Sigmoid colon (tissue), 7 donors: ENCODE measurements around the gene ADORA1. TPM values are rescaled to one million over a fixed set of nuclear protein-coding genes. Genes with fewer than 3 reads are reported as not detected.

Experiments
- DNase-seq: peaks from one replicate; pipeline ENCODE4 v3.0.0-alpha.2; 2019
- H3K27ac ChIP-seq, 4 donors: fragments of 200-600 bp; sonication (generic); one replicate each; pipeline ENCODE4 v1.5.1; 2016 to 2019; ENCODE audit warnings: mild to moderate bottlenecking in 1 of 4
- H3K27me3 ChIP-seq, 3 donors: fragments of 200-600 bp; sonication (generic); one replicate each; pipeline ENCODE4 v1.5.1; 2019; ENCODE audit warnings: mild to moderate bottlenecking in 1 of 3
- H3K36me3 ChIP-seq, 4 donors: fragments of 200-600 bp; sonication (generic); one replicate each; pipeline ENCODE4 v1.5.1; 2016 to 2019
- H3K4me1 ChIP-seq, 4 donors: fragments of 200-600 bp; sonication (generic); one replicate each; pipeline ENCODE4 v1.5.1; 2017 to 2019
- H3K4me3 ChIP-seq, 4 donors: fragments of 200-600 bp; sonication (generic); one replicate each; pipeline ENCODE4 v1.5.1; 2017 to 2019; ENCODE audit warnings: mild to moderate bottlenecking in 2 of 4, moderate library complexity in 1 of 4
- H3K9me3 ChIP-seq, 4 donors: fragments of 200-600 bp in 3 of 4; sonication (generic) in 3 of 4; one replicate each; pipeline versions ENCODE4 v1.5.1 to v1.6.1; 2013 to 2019
- EP300 ChIP-seq, 4 donors: sonication (generic); formaldehyde crosslinking; IDR thresholded peaks; one replicate each; pipeline ENCODE4 v1.6.1; 2017; ENCODE audit warnings: antibody characterized with exemption in 4 of 4
- POLR2A ChIP-seq, 2 donors: fragments of 450-650 bp; IDR thresholded peaks; one replicate each; pipeline ENCODE4 v1.6.1; 2016; ENCODE audit warnings: antibody characterized with exemption in 2 of 2, mild to moderate bottlenecking in 2 of 2, moderate library complexity in 2 of 2
- POLR2AphosphoS5 ChIP-seq, 4 donors: sonication (generic); formaldehyde crosslinking; IDR thresholded peaks; one replicate each; pipeline ENCODE4 v1.6.1; 2017; ENCODE audit warnings: antibody characterized with exemption in 4 of 4
- WGBS, 2 donors: extraction: QIAGEN DNeasy Blood & Tissue Kit; methylation state at CpG; one replicate each; pipeline ENCODE4 v1.1.7; 2013; 5-methylcytosine and 5-hydroxymethylcytosine counted together
- intact Hi-C: fragments of 100-400 bp; cut with DNase I; formaldehyde crosslinking; loops from one replicate; pipeline ENCODE4 v1.15.1; 2023
- polyA plus RNA-seq, 3 donors: library from polyadenylated mRNA; stranded (reverse); fragments of 200-250 nt; gene quantifications; one replicate each; pipeline ENCODE4 v1.2.3, GENCODE V29; 2013
- total RNA-seq, 4 donors: library from RNA; depleted of rRNA; stranded (reverse); fragments of >200 nt; gene quantifications; one replicate each; pipeline ENCODE4 v1.1.0, GENCODE V29; 2016
- TF ChIP-seq, protein P1 (sequence below), 4 experiments: fragments of 450-650 bp in 3 of 4; fragments of 200-600 bp in 1 of 4; IDR thresholded peaks; one replicate each; pipeline ENCODE4 v1.5.1; 2016 to 2019; ENCODE audit warnings: antibody characterized with exemption in 4 of 4, mild to moderate bottlenecking in 3 of 4, moderate library complexity in 2 of 4
- donor health status: healthy with polysubstance abuse.
- donor health status: Bipolar disorder and iron deficiency.
- donor health status: healthy.

Gene ADORA1
- total and polyA plus RNA-seq, 7 donors, result 0.33 to 1.3 (median 1.0) TPM; not detected in 3

DNA sequence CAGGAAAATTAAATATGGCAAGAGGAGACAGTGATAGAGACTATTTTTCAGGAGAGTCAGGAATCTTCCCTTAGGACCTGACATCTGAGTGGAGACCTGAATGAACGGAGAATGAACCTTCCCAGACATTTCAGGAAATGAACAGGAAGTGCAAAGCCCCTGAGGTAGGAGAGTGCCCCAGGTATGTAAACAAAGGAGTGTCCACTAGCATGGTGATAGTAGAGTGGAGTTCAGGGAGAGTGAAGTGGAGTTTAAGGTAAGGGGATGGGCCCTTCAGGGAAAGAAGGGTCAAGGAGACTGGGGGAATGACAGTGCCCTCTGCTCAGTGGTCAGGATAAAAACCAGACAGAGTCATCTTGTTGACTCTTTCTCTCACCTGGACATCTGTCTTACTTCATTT, 28.8 kb downstream of the ADORA1 start:
- H3K9me3 ChIP-seq, result peaks cover 0 to 4% (median 0%) of the 10 kb centered on the region in 4 donors
- no peaks in the 10 kb centered on the region for H3K36me3 ChIP-seq
- no peak for TF ChIP-seq POLR2A (IDR thresholded peaks at IDR 0.05)
- no peak for TF ChIP-seq POLR2AphosphoS5 (IDR thresholded peaks at IDR 0.05)
- TF ChIP-seq, protein P1, sequence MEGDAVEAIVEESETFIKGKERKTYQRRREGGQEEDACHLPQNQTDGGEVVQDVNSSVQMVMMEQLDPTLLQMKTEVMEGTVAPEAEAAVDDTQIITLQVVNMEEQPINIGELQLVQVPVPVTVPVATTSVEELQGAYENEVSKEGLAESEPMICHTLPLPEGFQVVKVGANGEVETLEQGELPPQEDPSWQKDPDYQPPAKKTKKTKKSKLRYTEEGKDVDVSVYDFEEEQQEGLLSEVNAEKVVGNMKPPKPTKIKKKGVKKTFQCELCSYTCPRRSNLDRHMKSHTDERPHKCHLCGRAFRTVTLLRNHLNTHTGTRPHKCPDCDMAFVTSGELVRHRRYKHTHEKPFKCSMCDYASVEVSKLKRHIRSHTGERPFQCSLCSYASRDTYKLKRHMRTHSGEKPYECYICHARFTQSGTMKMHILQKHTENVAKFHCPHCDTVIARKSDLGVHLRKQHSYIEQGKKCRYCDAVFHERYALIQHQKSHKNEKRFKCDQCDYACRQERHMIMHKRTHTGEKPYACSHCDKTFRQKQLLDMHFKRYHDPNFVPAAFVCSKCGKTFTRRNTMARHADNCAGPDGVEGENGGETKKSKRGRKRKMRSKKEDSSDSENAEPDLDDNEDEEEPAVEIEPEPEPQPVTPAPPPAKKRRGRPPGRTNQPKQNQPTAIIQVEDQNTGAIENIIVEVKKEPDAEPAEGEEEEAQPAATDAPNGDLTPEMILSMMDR (IDR thresholded peaks at IDR 0.05), result no peak
- no peak for TF ChIP-seq EP300 (IDR thresholded peaks at IDR 0.05)
- H3K27ac ChIP-seq, result no peak overlapping the region
- 22 to 60% methylated on average over 1 of the region's 1 CpG for WGBS, 2 donors
- no peaks in the 10 kb centered on the region for H3K27me3 ChIP-seq
- intact Hi-C loops, result no loop called here
- H3K4me1 ChIP-seq, result no peaks in the 10 kb centered on the region
- no peak overlapping the region for H3K4me3 ChIP-seq
- DNase-seq, result no peak

DNA sequence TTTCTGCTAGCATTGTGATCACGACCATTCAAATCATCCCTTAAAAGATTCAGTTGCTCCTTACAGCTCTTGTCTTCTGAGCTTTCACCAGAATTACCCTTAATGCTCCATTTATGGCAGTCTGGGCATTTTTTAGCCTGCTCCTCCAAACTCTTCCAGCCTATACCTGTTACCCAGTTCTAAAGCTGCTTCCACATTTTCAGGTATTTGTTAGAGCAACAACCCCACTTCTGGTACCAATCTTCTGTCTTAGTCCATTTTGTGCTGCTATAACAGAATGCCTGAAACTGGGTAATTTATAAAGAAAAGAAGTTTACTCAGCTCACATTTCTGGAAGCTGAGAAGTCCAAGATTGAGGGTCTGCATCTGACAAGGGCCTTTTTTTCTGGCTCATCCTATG, 30.9 kb downstream of the ADORA1 start:
- Histone ChIP-seq H3K4me1 (no peaks in the 10 kb centered on the region), H3K27me3 (no peaks in the 10 kb centered on the region), H3K27ac (no peak overlapping the region), H3K36me3 (no peaks in the 10 kb centered on the region), H3K9me3 (peaks cover 0 to 4% (median 0%) of the 10 kb centered on the region in 4 donors), H3K4me3 (no peak overlapping the region)
- intact Hi-C loops, result no loop called here
- TF ChIP-seq EP300 (IDR thresholded peaks at IDR 0.05) (no peak), POLR2AphosphoS5 (IDR thresholded peaks at IDR 0.05) (no peak), POLR2A (IDR thresholded peaks at IDR 0.05) (no peak)
- TF ChIP-seq, protein P1 (IDR thresholded peaks at IDR 0.05), result no peak
- 82 to 89% methylated on average over 1 of the region's 1 CpG for WGBS, 2 donors
- no peak for DNase-seq

DNA sequence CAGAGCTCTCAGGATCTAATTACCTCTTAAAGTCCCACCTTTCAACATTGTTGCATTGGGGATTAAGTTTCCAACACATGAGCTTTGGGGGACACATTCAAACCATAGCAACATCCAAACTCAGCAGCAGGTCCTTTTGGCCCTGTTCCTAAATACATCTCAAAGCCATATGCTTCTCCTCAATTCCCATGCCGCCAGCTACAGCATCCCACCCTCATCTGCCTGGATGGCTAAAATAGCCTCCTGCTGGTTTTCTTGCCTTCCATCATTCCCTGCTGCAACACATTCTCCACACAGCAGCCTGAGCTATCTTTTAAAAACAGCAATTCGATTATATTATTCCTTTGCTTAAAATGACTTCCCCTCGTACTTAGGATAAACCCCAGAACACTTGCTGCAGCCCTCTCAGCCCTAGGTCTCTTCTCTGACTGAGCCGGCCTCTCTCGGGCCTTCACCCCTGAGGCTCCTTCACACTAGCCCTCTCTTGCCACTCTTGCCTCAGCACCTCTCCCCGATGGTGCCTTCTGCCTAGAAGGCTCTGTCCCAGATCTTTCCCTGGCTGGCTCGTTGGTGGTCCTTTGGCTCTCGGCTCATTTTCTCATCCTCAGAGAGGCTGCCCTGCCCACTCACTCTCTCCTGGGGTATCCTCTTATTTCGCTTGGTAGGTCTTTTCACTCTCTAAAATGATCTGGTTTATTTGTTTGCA, 31.6 kb downstream of the ADORA1 start:
- 84 to 90% methylated on average over 9 of the region's 9 CpGs for WGBS, 2 donors
- no peaks in the 10 kb centered on the region for H3K4me1 ChIP-seq
- no peak overlapping the region for H3K4me3 ChIP-seq
- no peaks in the 10 kb centered on the region for H3K36me3 ChIP-seq
- H3K27ac ChIP-seq, result no peak overlapping the region
- TF ChIP-seq EP300 (IDR thresholded peaks at IDR 0.05), result no peak
- TF ChIP-seq, protein P1 (IDR thresholded peaks at IDR 0.05), result no peak
- TF ChIP-seq POLR2AphosphoS5 (IDR thresholded peaks at IDR 0.05), result no peak
- TF ChIP-seq POLR2A (IDR thresholded peaks at IDR 0.05), result no peak
- intact Hi-C loops, result no loop called here
- no peak for DNase-seq
- no peaks in the 10 kb centered on the region for H3K27me3 ChIP-seq
- peaks cover 0 to 4% (median 0%) of the 10 kb centered on the region in 4 donors for H3K9me3 ChIP-seq

GRCh38 chr1:203159844-203160243, 32.3 kb downstream of the ADORA1 start:
- Histone ChIP-seq H3K9me3 (peaks cover 0 to 4% (median 0%) of the 10 kb centered on the region in 4 donors), H3K27ac (no peak overlapping the region), H3K4me1 (no peaks in the 10 kb centered on the region), H3K27me3 (no peaks in the 10 kb centered on the region), H3K4me3 (no peak overlapping the region), H3K36me3 (no peaks in the 10 kb centered on the region)
- no peak for TF ChIP-seq POLR2AphosphoS5 (IDR thresholded peaks at IDR 0.05)
- no peak for TF ChIP-seq POLR2A (IDR thresholded peaks at IDR 0.05)
- no peak for TF ChIP-seq EP300 (IDR thresholded peaks at IDR 0.05)
- TF ChIP-seq, protein P1 (IDR thresholded peaks at IDR 0.05), result no peak
- 77 to 81% methylated on average over 1 of the region's 1 CpG for WGBS, 2 donors
- no peak for DNase-seq
- intact Hi-C loops, result no loop called here
